ENCODE results near the gene ALKBH2. TPM values are rescaled to one million over a fixed set of nuclear protein-coding genes. Genes with fewer than 3 reads are reported as not detected.

Gene ALKBH2
- total RNA-seq, 3 donors from 2014 or later, result 5.8 to 10.1 (median 7.5) TPM

GRCh38 chr12:109116611-109116949 is 23.3 kb upstream of the ALKBH2 start:
- ATAC-seq (no peak), DNase-seq (no peak)
- Histone ChIP-seq H3K4me1 (ENCODE audit: low read depth) (peaks cover 31% of the 10 kb centered on the region), H3K4me3 (no peak overlapping the region), H3K36me3 (ENCODE audit: low read depth) (no peaks in the 10 kb centered on the region), H3K9me3 (no peaks in the 10 kb centered on the region)
- intact Hi-C loops (cut with DNase I, micrococcal nuclease), result no loop called here
- no peak for TF ChIP-seq CTCF (IDR thresholded peaks at IDR 0.05)

GRCh38 chr12:109115758-109116610 is 22.7 kb upstream of the ALKBH2 start, which contains the start of gene ACACB:
Gene ACACB (plus strand): TSS chr12:109116587. CDS start chr12:109139406, 22,819 bp downstream.
- DNase-seq (peak; percentile 65 to 79 (median 73)), ATAC-seq (peak; percentile 76)
- Histone ChIP-seq H3K9me3 (no peaks in the 10 kb centered on the region), H3K4me3 (no peak within 1 kb of the TSS), H3K36me3 (ENCODE audit: low read depth) (no peaks in the 10 kb centered on the region), H3K4me1 (ENCODE audit: low read depth) (peaks cover 31% of the 10 kb centered on the region)
- intact Hi-C loops (cut with DNase I, micrococcal nuclease), result no loop called here
- TF ChIP-seq CTCF (IDR thresholded peaks at IDR 0.05), result no peak

GRCh38 chr12:109115404-109115757 is 22.1 kb upstream of the ALKBH2 start:
- H3K9me3 ChIP-seq, result no peaks in the 10 kb centered on the region
- intact Hi-C loops (cut with DNase I, micrococcal nuclease), result no loop called here
- no peak overlapping the region for H3K4me3 ChIP-seq
- no peak for TF ChIP-seq CTCF (IDR thresholded peaks at IDR 0.05)
- peaks cover 33% of the 10 kb centered on the region for H3K4me1 ChIP-seq (ENCODE audit: low read depth)
- DNase-seq (no peak), ATAC-seq (no peak)
- no peaks in the 10 kb centered on the region for H3K36me3 ChIP-seq (ENCODE audit: low read depth)

GRCh38 chr12:109114644-109115043 is 21.4 kb upstream of the ALKBH2 start:
- Histone ChIP-seq H3K36me3 (ENCODE audit: low read depth) (no peaks in the 10 kb centered on the region), H3K4me1 (ENCODE audit: low read depth) (peaks cover 35% of the 10 kb centered on the region), H3K4me3 (no peak overlapping the region), H3K9me3 (no peaks in the 10 kb centered on the region)
- ATAC-seq (no peak), DNase-seq (no peak)
- intact Hi-C loops (cut with DNase I, micrococcal nuclease), result no loop called here
- TF ChIP-seq CTCF (IDR thresholded peaks at IDR 0.05), result no peak

GRCh38 chr12:109113661-109114321 is 20.5 kb upstream of the ALKBH2 start:
- no peak for ATAC-seq
- H3K36me3 ChIP-seq (ENCODE audit: low read depth), result no peaks in the 10 kb centered on the region
- H3K4me1 ChIP-seq (ENCODE audit: low read depth), result peaks cover 35% of the 10 kb centered on the region
- intact Hi-C loops (cut with DNase I, micrococcal nuclease), result no loop called here
- H3K4me3 ChIP-seq, result no peak overlapping the region
- no peaks in the 10 kb centered on the region for H3K9me3 ChIP-seq
- DNase-seq, result no peak
- TF ChIP-seq CTCF (IDR thresholded peaks at IDR 0.05), result no peak
